Myocyte (in vitro differentiated cells): ENCODE results near the gene ARHGEF4. TPM values are rescaled to one million over a fixed set of nuclear protein-coding genes. Genes with fewer than 3 reads are reported as not detected.

Source experiments
- DNase-seq: peaks from one replicate; pipeline ENCODE4 v3.0.0-alpha.2; 2012; ENCODE audit warnings: low read depth
- total RNA-seq: library from RNA; depleted of rRNA; stranded (reverse); fragments of >200 nt; gene quantifications from 2 replicates; pipeline ENCODE4 v1.2.3, GENCODE V29; 2014

Gene ARHGEF4
- total RNA-seq, 1 donor from 2014 or later: 0.86 TPM

GRCh38 chr2:130814931-130815680 lies 21.6 kb upstream of the ARHGEF4 start:
- DNase-seq: no peak

GRCh38 chr2:130818809-130819208 lies 17.9 kb upstream of the ARHGEF4 start:
- no peak for DNase-seq

- no peak for DNase-seq
Measured at GRCh38 chr2:130819226-130819607, 17.5 kb upstream of the ARHGEF4 start.

GRCh38 chr2:130819608-130820278 lies 17.0 kb upstream of the ARHGEF4 start:
- DNase-seq: no peak

- no peak for DNase-seq
Measured at GRCh38 chr2:130820279-130820861, 16.3 kb upstream of the ARHGEF4 start.

- no peak for DNase-seq
Measured at GRCh38 chr2:130821867-130822266, 14.8 kb upstream of the ARHGEF4 start.

- DNase-seq: no peak
Measured at GRCh38 chr2:130822766-130823165, 13.9 kb upstream of the ARHGEF4 start.

- peak; percentile 21 for DNase-seq
Measured at GRCh38 chr2:130823171-130823885, 13.4 kb upstream of the ARHGEF4 start.

GRCh38 chr2:130823886-130824491 lies 12.7 kb upstream of the ARHGEF4 start:
- no peak for DNase-seq

GRCh38 chr2:130824492-130825061 lies 12.1 kb upstream of the ARHGEF4 start:
- DNase-seq: peak; percentile 5

GRCh38 chr2:130825231-130825965 lies 11.3 kb upstream of the ARHGEF4 start:
- no peak for DNase-seq

- DNase-seq: no peak
Measured at GRCh38 chr2:130825966-130826253, 10.8 kb upstream of the ARHGEF4 start.

GRCh38 chr2:130826419-130826818 lies 10.3 kb upstream of the ARHGEF4 start:
- no peak for DNase-seq

- no peak for DNase-seq
Measured at GRCh38 chr2:130826821-130827501, 9.8 kb upstream of the ARHGEF4 start.

- peak; percentile 4 for DNase-seq
Measured at GRCh38 chr2:130827502-130828251, 9.0 kb upstream of the ARHGEF4 start.

- DNase-seq: no peak
Measured at GRCh38 chr2:130828461-130828860, 8.3 kb upstream of the ARHGEF4 start.

- no peak for DNase-seq
Measured at GRCh38 chr2:130829015-130829414, 7.7 kb upstream of the ARHGEF4 start.

- DNase-seq: no peak
Measured at GRCh38 chr2:130830538-130830937, 6.2 kb upstream of the ARHGEF4 start.

- no peak for DNase-seq
Measured at GRCh38 chr2:130831356-130831755, 5.4 kb upstream of the ARHGEF4 start.
